Superior temporal gyrus (tissue), 1 donor: Measurements from ENCODE around the gene TAF3.

Experiments used
- DNase-seq: peaks from one replicate; pipeline ENCODE4 v3.0.0-alpha.2; 2016; ENCODE audit errors: extremely low spot score

TAF3 gene

GRCh38 chr10:8044908-8045725, 226.8 kb downstream of the TAF3 start:
- no peak for DNase-seq

- no peak for DNase-seq
Observed at GRCh38 chr10:8045726-8046494, 227.6 kb downstream of the TAF3 start.

- DNase-seq = no peak
Observed at GRCh38 chr10:8047452-8048280, 229.4 kb downstream of the TAF3 start.

GRCh38 chr10:8048281-8049008, 230.1 kb downstream of the TAF3 start:
- no peak for DNase-seq

- DNase-seq = no peak
Observed at GRCh38 chr10:8049045-8049864, 230.9 kb downstream of the TAF3 start.

- no peak for DNase-seq
Observed at GRCh38 chr10:8049865-8050555, 231.7 kb downstream of the TAF3 start.

- DNase-seq = no peak
Observed at GRCh38 chr10:8050556-8051108, 232.3 kb downstream of the TAF3 start.

- DNase-seq = no peak
Observed at GRCh38 chr10:8051109-8051821, 233.0 kb downstream of the TAF3 start.

GRCh38 chr10:8051851-8052257, 233.5 kb downstream of the TAF3 start:
- no peak for DNase-seq

- DNase-seq = no peak
Observed at GRCh38 chr10:8052341-8052955, 234.1 kb downstream of the TAF3 start.

- no peak for DNase-seq
Observed at GRCh38 chr10:8052956-8053445, 234.7 kb downstream of the TAF3 start.

- no peak for DNase-seq
Observed at GRCh38 chr10:8053446-8054243, 235.3 kb downstream of the TAF3 start.

GRCh38 chr10:8054244-8054493, 235.9 kb downstream of the TAF3 start:
- no peak for DNase-seq

GRCh38 chr10:8054494-8055407, 236.4 kb downstream of the TAF3 start, which contains the start of gene GATA3:
GATA3 (plus strand) TSS chr10:8054688; CDS start chr10:8055656, 968 bp downstream.
- no peak for DNase-seq

- DNase-seq = no peak
Observed at GRCh38 chr10:8055420-8056349, 237.4 kb downstream of the TAF3 start.

GRCh38 chr10:8056378-8056777, 238.1 kb downstream of the TAF3 start:
- DNase-seq = no peak
